ENCODE measurements around the gene VAV2.

Gene VAV2

GRCh38 chr9:133791735-133792649, 200.1 kb downstream of the VAV2 start:
- DNase-seq = no peak

- no peak for DNase-seq
Observed at GRCh38 chr9:133791069-133791468, 201.1 kb downstream of the VAV2 start.

GRCh38 chr9:133789778-133790177, 202.3 kb downstream of the VAV2 start:
- DNase-seq = no peak

GRCh38 chr9:133788819-133789717, 203.1 kb downstream of the VAV2 start:
- DNase-seq = no peak

- DNase-seq = no peak
Observed at GRCh38 chr9:133788045-133788818, 203.9 kb downstream of the VAV2 start.

- DNase-seq = no peak
Observed at GRCh38 chr9:133787754-133788025, 204.4 kb downstream of the VAV2 start.

GRCh38 chr9:133786907-133787753, 205.0 kb downstream of the VAV2 start:
- DNase-seq = no peak

- no peak for DNase-seq
Observed at GRCh38 chr9:133786371-133786753, 205.8 kb downstream of the VAV2 start.

GRCh38 chr9:133785753-133786370, 206.3 kb downstream of the VAV2 start:
- no peak for DNase-seq

GRCh38 chr9:133784731-133785561, 207.2 kb downstream of the VAV2 start:
- DNase-seq = no peak

GRCh38 chr9:133783331-133783731, 208.8 kb downstream of the VAV2 start:
- no peak for DNase-seq

- peak; percentile 66 for DNase-seq
Observed at GRCh38 chr9:133782157-133783130, 209.7 kb downstream of the VAV2 start.

GRCh38 chr9:133781828-133782135, 210.3 kb downstream of the VAV2 start:
- DNase-seq = no peak

- DNase-seq = no peak
Observed at GRCh38 chr9:133780962-133781827, 210.9 kb downstream of the VAV2 start.

- no peak for DNase-seq
Observed at GRCh38 chr9:133780404-133780945, 211.6 kb downstream of the VAV2 start.

GRCh38 chr9:133779516-133780403, 212.4 kb downstream of the VAV2 start:
- no peak for DNase-seq

- DNase-seq = no peak
Observed at GRCh38 chr9:133779081-133779480, 213.0 kb downstream of the VAV2 start.
